HTERT RPE-1 (cell line): ENCODE data around the gene SYNGR3.
"Not testable (repeated sequence)": the region's sequence is repeated elsewhere in the genome, so short reads cannot be mapped to it uniquely, and the experiment has no call there.

Experiments used
- in situ Hi-C: fragments of 300-500 bp; cut with MboI; formaldehyde crosslinking; loops from 4 replicates; pipeline ENCODE4 v1.14.3; 2020; ENCODE audit warnings: low sequenced_read_pairs

The SYNGR3 gene

GRCh38 chr16:2007081-2007836 is 17.5 kb downstream of the SYNGR3 start:
- in situ Hi-C loops, result no loop called here

DNA sequence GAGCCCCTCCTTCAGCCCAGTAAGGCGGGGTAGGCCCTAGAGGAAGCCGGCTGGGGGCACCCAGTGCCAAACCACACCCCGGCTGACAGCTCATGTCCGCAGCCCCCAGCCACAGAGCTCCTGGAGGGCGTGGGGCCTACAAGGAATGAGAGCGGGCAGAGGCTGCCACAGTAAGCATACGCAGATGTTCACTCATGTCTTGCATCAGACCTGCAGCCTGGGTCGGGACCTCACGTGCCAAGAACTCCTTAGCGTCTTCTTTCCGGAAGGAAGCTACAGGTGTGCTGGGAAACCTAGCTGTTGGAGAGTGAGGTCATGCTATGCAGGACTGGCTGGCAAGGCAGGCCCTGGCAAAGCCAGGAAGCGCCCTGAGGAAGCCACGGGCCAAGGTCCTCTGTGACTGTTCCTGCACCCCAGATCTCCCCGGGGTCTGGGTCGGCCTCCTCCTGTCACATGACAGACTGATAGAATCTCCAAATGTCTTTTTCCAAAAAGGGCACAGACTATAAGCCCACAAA is 18.3 kb downstream of the SYNGR3 start:
- in situ Hi-C loops, result no loop called here

- in situ Hi-C loops, result no loop called here
Measured at GRCh38 chr16:2008631-2009163, 18.9 kb downstream of the SYNGR3 start.

- in situ Hi-C loops, result no loop called here
Measured at GRCh38 chr16:2009164-2009711, 19.5 kb downstream of the SYNGR3 start.

- in situ Hi-C loops, result no loop called here
Measured at GRCh38 chr16:2009791-2010510, 20.2 kb downstream of the SYNGR3 start, which contains the start of gene ZNF598. Gene ZNF598 (minus strand): TSS chr16:2009821.

- in situ Hi-C loops, result not testable (repeated sequence)
Measured at GRCh38 chr16:2011726-2012125, 22.0 kb downstream of the SYNGR3 start.

DNA sequence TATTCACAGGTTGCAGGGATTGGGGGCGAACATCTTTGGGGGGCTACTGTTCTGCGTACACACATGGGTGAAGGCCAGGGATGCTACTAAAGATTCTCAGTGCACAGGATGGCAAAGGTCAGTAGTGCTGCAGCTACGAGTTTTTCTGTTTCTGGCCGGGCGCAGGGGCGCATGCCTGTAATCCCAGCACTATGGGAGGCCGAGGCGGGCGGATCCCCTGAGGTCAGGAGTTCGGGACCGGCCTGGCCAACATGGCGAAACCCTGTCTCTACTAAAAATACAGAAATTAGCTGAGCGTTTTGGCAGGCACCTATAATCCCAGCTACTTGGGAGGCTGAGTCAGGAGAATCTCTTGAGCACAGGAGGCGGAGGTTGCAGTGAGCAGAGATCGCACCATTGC is 23.8 kb downstream of the SYNGR3 start:
- in situ Hi-C loops, result no loop called here

DNA sequence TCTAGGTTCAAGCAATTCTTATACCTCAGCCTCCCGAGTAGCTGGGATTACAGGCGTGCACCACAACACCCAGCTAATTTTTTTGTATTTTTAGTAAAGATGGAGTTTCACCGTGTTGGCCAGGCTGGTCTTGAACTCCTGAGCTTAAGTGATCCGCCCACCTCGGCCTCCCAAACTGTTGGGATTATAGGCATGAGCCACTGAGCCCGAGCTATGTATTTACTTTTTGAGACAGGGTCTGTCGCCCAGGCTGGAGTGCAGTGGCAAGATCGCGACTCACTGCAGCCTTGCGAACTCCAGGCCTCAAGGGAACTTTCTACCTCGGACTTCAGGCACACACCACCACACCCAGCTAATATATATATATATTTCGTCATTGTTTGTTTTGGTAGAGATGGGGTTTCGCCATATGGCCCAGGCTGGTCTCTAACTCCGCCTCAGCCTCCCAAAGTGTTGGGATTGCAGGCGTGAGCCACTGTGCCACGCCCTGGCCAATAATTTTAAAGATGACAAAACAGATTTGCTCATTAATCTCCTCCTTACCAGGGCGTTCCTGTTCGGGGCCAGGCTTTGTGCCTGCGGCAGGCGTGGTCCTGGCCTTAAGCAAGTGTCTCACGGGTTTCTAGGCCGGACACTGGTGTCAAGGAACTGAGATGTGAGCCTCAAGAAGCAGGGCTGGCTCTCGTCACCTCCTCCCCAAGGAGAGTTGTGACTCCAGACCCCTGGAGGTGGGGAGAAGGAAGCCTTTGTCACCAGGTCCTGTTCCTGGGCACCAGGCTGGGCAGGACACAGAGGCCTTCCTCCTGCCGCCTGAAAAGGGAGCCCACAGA is 25.6 kb downstream of the SYNGR3 start:
- in situ Hi-C loops, result no loop called here

- in situ Hi-C loops, result no loop called here
Measured at GRCh38 chr16:2015947-2016208, 26.1 kb downstream of the SYNGR3 start.

GRCh38 chr16:2016407-2016922 is 26.7 kb downstream of the SYNGR3 start:
- in situ Hi-C loops, result no loop called here

DNA sequence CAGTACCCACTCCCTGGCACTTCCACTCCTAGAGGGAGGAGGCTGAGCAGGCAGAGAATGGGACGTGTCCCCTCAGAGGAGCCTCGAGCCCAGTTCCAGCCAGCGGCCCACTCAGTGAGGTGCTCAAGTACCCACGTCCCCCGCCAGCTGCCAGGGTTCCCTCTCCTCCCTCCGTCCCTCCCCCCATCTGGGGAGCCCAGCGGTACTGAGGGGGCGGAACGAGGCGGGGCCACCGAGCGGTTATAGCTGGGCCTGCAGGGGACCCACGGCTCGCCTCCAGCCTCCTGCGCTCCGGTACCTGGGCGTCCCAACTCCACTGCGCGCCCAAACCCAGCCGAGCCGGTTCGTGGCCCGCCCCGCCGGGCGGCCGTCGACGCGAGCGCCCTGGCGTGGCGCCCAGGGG is 29.7 kb downstream of the SYNGR3 start, which contains the start of gene NPW:
NPW (plus strand) TSS at position 268 of the 403 bp plus-strand sequence.
- in situ Hi-C loops, result no loop called here

DNA sequence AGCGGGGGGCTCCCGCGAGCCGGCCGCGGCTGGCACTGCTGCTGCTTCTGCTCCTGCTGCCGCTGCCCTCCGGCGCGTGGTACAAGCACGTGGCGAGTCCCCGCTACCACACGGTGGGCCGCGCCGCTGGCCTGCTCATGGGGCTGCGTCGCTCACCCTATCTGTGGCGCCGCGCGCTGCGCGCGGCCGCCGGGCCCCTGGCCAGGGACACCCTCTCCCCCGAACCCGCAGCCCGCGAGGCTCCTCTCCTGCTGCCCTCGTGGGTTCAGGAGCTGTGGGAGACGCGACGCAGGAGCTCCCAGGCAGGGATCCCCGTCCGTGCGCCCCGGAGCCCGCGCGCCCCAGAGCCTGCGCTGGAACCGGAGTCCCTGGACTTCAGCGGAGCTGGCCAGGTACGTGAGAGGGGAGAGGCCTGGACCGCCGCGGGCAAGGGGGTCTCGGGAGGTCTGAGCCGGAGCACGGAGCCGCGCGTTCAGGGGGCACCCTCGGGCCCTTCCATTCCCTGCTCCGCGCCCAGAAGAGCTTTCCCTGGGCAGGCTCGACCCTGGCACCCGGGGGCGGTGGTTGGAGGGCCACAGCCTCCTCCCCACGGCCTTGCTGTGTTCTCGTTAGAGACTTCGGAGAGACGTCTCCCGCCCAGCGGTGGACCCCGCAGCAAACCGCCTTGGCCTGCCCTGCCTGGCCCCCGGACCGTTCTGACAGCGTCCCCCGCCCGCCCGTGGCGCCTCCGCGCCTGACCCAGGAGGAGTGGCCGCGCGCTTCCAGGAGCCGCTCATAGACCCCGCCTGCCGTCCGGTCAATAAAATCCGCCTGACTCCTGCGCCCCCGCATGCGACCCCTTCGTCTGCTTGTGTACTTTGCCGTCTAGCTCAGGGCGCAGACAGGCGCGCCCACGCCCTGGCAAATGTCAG is 30.4 kb downstream of the SYNGR3 start:
- in situ Hi-C loops, result no loop called here

- in situ Hi-C loops, result no loop called here
Measured at GRCh38 chr16:2022723-2023091, 32.9 kb downstream of the SYNGR3 start.

- in situ Hi-C loops, result no loop called here
Measured at GRCh38 chr16:2023092-2024031, 33.6 kb downstream of the SYNGR3 start.

DNA sequence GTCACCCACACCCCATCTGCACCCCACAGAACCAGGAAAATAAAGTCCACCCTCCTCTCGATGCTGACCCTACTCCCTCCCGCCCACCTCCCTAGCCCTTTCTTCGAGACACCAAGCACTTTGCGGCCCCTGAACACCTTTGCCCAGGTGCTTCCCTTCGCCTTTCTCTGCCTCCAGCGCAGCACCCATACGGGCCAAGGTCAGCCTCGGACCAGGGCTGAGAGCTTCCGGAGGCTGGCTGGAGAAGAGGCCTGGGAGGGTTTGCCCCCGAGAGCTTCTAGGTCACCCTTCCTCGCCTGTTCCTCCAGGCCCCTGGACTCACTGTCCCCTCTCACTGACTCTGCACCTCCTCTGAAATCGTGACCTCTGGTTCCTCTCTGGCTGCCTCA is 34.3 kb downstream of the SYNGR3 start:
- in situ Hi-C loops, result no loop called here

GRCh38 chr16:2025251-2025650 is 35.5 kb downstream of the SYNGR3 start:
- in situ Hi-C loops, result no loop called here

- in situ Hi-C loops, result no loop called here
Measured at GRCh38 chr16:2025878-2026460, 36.2 kb downstream of the SYNGR3 start.

- in situ Hi-C loops, result no loop called here
Measured at GRCh38 chr16:2026461-2027023, 36.8 kb downstream of the SYNGR3 start, which contains the start of gene NHERF2. Gene NHERF2 (plus strand): TSS chr16:2026902. CDS start chr16:2027006, 104 bp downstream.
